Rectal smooth muscle tissue (tissue), 1 donor: ENCODE results near the gene CCDC97.

Experiments used
- H3K27ac ChIP-seq: one replicate; pipeline ENCODE4 v1.7.0; 2013; ENCODE audit warnings: low read depth, low read length, inconsistent platforms
- H3K27me3 ChIP-seq: one replicate; pipeline ENCODE4 v1.7.0; 2013; ENCODE audit warnings: low read length; ENCODE audit not compliant: control insufficient read depth, insufficient read depth
- H3K36me3 ChIP-seq: one replicate; pipeline ENCODE4 v1.7.0; 2013; ENCODE audit warnings: low read length; ENCODE audit not compliant: control insufficient read depth, insufficient read depth
- H3K4me1 ChIP-seq: one replicate; pipeline ENCODE4 v1.7.0; 2013; ENCODE audit warnings: low read length; ENCODE audit not compliant: control insufficient read depth, insufficient read depth
- H3K4me3 ChIP-seq: one replicate; pipeline ENCODE4 v1.7.0; 2013; ENCODE audit warnings: low read length
- H3K9ac ChIP-seq: one replicate; pipeline ENCODE4 v1.7.0; 2013; ENCODE audit warnings: low read length

The CCDC97 gene

GRCh38 chr19:41324921-41325639 lies 15.1 kb downstream of the CCDC97 start:
- Histone ChIP-seq H3K9ac (no peak overlapping the region), H3K4me3 (peak overlapping the region; percentile 51), H3K36me3 (peaks cover 8% of the 10 kb centered on the region), H3K4me1 (peaks cover 27% of the 10 kb centered on the region), H3K27me3 (no peaks in the 10 kb centered on the region), H3K27ac (peak overlapping the region; percentile 79)

GRCh38 chr19:41325640-41325946 lies 15.6 kb downstream of the CCDC97 start:
- Histone ChIP-seq H3K27me3 (no peaks in the 10 kb centered on the region), H3K4me3 (peak overlapping the region; percentile 51), H3K27ac (peak overlapping the region; percentile 79), H3K9ac (no peak overlapping the region), H3K36me3 (peaks cover 3% of the 10 kb centered on the region), H3K4me1 (peaks cover 27% of the 10 kb centered on the region)

- Histone ChIP-seq H3K4me1 (peaks cover 27% of the 10 kb centered on the region), H3K9ac (peak overlapping the region; percentile 58), H3K27ac (peak overlapping the region; percentile 79), H3K36me3 (peaks cover 2% of the 10 kb centered on the region), H3K27me3 (no peaks in the 10 kb centered on the region), H3K4me3 (peak overlapping the region; percentile 51)
Measured at GRCh38 chr19:41325947-41326706, 16.2 kb downstream of the CCDC97 start.

DNA sequence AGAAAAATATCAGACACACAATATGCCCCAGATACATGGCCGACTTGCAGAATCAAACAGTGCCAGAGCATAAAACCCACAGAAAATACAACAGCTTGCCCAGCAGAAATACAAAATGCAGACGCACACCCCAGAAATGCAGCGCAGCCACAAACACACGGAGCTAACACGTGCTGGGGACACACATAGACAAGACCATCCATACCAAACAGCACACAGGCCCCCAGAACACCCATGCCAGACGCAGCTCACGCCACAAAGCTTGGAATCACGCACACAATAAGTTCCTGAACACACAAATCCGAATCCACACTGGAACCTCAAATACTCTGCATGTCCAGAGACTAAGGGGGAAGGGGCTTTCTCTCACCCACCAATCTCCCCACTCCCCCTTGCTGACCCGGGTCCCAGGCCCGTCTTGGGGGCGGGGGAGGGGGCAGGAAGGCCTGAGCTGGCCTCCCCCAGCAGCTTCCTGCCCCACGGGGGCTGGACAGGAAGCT lies 17.2 kb downstream of the CCDC97 start:
- Histone ChIP-seq H3K4me1 (peaks cover 27% of the 10 kb centered on the region), H3K27ac (no peak overlapping the region), H3K9ac (peak overlapping the region; percentile 5), H3K4me3 (peak overlapping the region; percentile 55), H3K27me3 (no peaks in the 10 kb centered on the region), H3K36me3 (peaks cover 5% of the 10 kb centered on the region)

DNA sequence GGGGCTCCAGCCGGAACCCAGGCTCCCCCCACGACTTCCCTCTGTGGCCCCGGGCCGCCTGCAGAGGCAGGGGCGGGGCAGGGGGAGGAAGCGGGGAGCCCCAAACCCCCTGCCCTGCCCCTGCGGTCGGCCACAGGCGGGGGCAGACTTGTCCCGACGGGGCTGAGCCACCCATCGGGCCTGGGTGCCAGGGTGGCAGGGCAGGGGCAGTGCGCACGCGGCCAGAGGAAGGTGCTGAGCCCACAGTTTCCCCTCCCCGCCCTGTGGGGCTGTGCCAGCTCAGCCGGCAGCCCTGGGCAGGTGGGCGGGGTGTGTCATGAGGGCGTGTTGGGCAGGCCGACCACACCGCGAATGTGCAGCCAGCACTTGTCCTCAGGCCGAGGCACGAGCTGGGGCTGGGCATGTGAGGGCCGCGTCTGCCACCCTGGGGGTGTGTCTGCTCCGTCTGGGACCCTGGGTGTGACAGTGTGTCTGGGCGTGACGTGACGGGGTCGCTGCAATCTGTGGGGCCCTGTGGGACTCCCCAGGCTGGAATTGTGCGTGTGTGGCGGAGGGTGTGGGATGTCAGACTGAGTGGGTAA lies 17.7 kb downstream of the CCDC97 start:
- Histone ChIP-seq H3K27me3 (no peaks in the 10 kb centered on the region), H3K36me3 (peaks cover 4% of the 10 kb centered on the region), H3K4me1 (peaks cover 26% of the 10 kb centered on the region), H3K4me3 (peak overlapping the region; percentile 56), H3K27ac (peak overlapping the region; percentile 6), H3K9ac (peak overlapping the region; percentile 4)

- Histone ChIP-seq H3K36me3 (peaks cover 3% of the 10 kb centered on the region), H3K4me3 (peak overlapping the region; percentile 56), H3K9ac (no peak overlapping the region), H3K27ac (no peak overlapping the region), H3K27me3 (no peaks in the 10 kb centered on the region), H3K4me1 (peaks cover 20% of the 10 kb centered on the region)
Measured at GRCh38 chr19:41328157-41328841, 18.3 kb downstream of the CCDC97 start.

GRCh38 chr19:41328842-41329225 lies 18.9 kb downstream of the CCDC97 start:
- peaks cover 15% of the 10 kb centered on the region for H3K4me1 ChIP-seq
- no peaks in the 10 kb centered on the region for H3K27me3 ChIP-seq
- H3K9ac ChIP-seq: no peak overlapping the region
- no peak overlapping the region for H3K4me3 ChIP-seq
- peaks cover 3% of the 10 kb centered on the region for H3K36me3 ChIP-seq
- no peak overlapping the region for H3K27ac ChIP-seq

DNA sequence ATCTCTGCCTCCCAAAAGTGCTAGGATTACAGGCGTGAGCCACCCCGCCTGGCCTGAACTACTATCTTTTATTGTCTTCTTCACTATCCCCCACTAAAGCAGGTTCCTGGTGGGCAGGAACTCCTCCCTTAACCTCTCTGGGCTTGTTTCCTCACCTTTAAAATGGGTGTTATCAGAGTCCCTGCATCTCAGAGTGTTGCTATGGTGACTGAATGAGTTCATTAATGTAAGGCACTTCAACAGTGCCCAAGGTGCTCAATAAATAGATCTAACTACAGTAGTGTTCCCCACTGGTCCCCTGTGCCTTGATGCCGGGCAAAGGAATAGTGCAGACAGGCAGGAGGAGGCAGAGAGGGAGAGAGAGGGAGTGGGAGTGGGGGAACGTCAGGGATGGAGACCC lies 20.5 kb downstream of the CCDC97 start:
- H3K36me3 ChIP-seq: peaks cover 3% of the 10 kb centered on the region
- H3K4me3 ChIP-seq: no peak overlapping the region
- H3K4me1 ChIP-seq: peaks cover 8% of the 10 kb centered on the region
- no peaks in the 10 kb centered on the region for H3K27me3 ChIP-seq
- H3K27ac ChIP-seq: no peak overlapping the region
- no peak overlapping the region for H3K9ac ChIP-seq

DNA sequence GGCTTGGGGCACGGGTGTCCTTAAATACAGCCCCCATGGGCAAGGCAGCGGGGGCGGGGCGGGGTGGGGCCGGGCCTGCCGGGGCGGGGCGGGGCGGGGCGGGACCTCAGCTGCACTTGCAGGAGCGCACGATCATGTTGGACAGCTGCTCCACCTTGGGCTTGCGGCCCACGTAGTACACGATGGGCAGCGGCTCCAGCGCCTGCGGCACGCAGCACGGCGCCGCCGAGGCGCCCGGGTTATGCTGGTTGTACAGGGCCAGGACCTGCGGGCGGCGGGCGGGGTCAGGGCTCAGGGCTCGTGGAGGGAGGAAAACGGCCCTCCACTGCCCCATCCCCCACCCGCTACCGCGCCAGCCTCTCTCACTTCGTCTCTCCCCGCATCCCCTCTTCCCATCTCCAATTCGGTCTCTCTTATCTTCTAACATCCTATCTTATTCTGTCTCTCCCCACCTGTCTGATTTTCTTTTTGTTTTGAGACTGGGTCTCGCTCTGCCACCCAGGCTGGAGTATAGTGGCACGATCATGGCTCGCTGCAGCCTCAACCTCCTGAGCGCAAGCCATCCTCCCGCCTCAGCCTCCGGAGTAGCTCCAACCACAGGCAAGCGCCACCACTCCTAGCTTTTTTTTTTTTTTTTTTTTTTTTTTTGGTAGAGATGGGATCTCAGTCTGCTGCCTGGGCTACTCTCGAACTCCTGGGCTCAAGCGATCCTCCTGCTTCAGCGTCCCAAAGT lies 21.1 kb downstream of the CCDC97 start:
- no peak overlapping the region for H3K4me3 ChIP-seq
- peaks cover 4% of the 10 kb centered on the region for H3K4me1 ChIP-seq
- no peaks in the 10 kb centered on the region for H3K27me3 ChIP-seq
- H3K9ac ChIP-seq: no peak overlapping the region
- H3K36me3 ChIP-seq: peaks cover 3% of the 10 kb centered on the region
- no peak overlapping the region for H3K27ac ChIP-seq

GRCh38 chr19:41332000-41332399 lies 22.0 kb downstream of the CCDC97 start:
- H3K36me3 ChIP-seq: peaks cover 3% of the 10 kb centered on the region
- no peak overlapping the region for H3K4me3 ChIP-seq
- no peaks in the 10 kb centered on the region for H3K4me1 ChIP-seq
- H3K27ac ChIP-seq: no peak overlapping the region
- H3K9ac ChIP-seq: no peak overlapping the region
- no peaks in the 10 kb centered on the region for H3K27me3 ChIP-seq

DNA sequence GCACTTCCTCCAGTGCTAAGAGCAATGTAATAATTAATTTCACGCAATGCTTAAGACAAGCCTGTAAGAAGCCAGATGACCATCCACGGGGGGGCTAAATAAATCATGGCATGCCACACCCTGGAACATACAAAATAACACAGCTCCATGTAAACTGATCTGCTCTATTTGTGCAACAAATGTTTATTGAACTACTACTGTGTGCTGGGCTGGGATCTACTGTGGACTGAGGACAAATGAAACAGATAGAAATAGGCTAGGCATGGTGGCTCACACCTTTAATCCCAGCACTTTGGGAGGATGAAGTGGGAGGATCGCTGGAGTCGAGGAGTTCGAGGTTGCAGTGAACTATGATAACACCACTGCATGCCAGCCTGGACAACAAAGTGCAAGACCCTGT lies 22.5 kb downstream of the CCDC97 start:
- Histone ChIP-seq H3K27ac (no peak overlapping the region), H3K9ac (no peak overlapping the region), H3K4me1 (no peaks in the 10 kb centered on the region), H3K4me3 (no peak overlapping the region), H3K36me3 (peaks cover 3% of the 10 kb centered on the region), H3K27me3 (no peaks in the 10 kb centered on the region)

DNA sequence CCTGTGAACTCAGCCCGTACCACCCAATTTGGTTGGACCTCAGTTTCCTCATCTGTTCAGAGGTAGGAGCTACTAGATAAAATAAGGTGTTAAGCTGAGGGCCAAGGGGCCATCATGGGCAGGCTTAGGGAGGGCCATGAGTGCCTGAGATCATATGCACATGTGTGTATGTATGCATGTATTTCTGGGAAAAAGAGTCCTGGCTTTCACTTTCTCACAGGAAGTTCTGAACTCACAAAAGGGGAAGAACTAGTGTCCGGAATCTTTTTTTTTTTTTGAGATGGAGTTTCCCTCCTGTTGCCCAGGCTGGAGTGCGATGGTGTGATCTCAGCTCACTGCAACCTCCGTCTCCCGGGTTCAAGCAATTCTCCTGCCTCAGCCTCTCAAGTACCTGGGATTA lies 24.8 kb downstream of the CCDC97 start:
- Histone ChIP-seq H3K4me1 (no peaks in the 10 kb centered on the region), H3K9ac (no peak overlapping the region), H3K27me3 (no peaks in the 10 kb centered on the region), H3K27ac (no peak overlapping the region), H3K4me3 (no peak overlapping the region), H3K36me3 (peaks cover 3% of the 10 kb centered on the region)
